ENCODE results near the gene KRTCAP2. TPM values are rescaled to one million over a fixed set of nuclear protein-coding genes. Genes with fewer than 3 reads are reported as not detected.
A peak's percentile ranks its signal among the peaks of the same experiment; 100 is the strongest.
"Not testable (repeated sequence)": the region's sequence is repeated elsewhere in the genome, so short reads cannot be mapped to it uniquely, and the experiment has no call there.

Gene KRTCAP2
- total RNA-seq, 1 donor from 2014 or later, result 146 TPM

DNA sequence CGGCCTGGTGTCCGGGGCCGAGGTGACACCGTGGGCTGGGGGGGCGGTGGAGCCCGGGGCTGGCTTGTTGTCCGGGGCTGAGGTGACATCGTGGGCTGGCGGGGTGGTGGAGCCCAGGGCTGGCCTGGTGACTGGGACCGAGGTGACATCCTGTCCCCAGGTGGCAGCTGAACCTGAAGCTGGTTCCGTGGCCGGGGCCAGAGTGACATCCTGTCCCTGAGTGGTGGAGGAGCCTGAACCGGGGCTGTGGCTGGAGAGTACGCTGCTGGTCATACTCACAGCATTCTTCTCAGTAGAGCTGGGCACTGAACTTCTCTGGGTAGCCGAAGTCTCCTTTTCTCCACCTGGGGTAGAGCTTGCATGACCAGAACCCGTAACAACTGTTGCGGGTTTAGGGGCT, 18.8 kb upstream of the KRTCAP2 start:
- intact Hi-C loops (cut with DNase I), result loop anchor here (5.0 kb wide), 1 partner anchor 130 kb away; the partner anchor contains the start of gene RUSC1
- H3K4me1 ChIP-seq, result peaks cover 19 to 20% of the 10 kb centered on the region in 2 donors
- peak overlapping the region; percentile 84 to 87 for H3K27ac ChIP-seq
- no peaks in the 10 kb centered on the region for H3K9me3 ChIP-seq
- TF ChIP-seq, protein P1, sequence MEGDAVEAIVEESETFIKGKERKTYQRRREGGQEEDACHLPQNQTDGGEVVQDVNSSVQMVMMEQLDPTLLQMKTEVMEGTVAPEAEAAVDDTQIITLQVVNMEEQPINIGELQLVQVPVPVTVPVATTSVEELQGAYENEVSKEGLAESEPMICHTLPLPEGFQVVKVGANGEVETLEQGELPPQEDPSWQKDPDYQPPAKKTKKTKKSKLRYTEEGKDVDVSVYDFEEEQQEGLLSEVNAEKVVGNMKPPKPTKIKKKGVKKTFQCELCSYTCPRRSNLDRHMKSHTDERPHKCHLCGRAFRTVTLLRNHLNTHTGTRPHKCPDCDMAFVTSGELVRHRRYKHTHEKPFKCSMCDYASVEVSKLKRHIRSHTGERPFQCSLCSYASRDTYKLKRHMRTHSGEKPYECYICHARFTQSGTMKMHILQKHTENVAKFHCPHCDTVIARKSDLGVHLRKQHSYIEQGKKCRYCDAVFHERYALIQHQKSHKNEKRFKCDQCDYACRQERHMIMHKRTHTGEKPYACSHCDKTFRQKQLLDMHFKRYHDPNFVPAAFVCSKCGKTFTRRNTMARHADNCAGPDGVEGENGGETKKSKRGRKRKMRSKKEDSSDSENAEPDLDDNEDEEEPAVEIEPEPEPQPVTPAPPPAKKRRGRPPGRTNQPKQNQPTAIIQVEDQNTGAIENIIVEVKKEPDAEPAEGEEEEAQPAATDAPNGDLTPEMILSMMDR (IDR thresholded peaks at IDR 0.05), result no peak
- no peak for DNase-seq (ENCODE audit: low spot score in 2 of 2)
- H3K27me3 ChIP-seq, result no peaks in the 10 kb centered on the region
- H3K4me3 ChIP-seq, result no peak overlapping the region
- H3K36me3 ChIP-seq, result peaks cover 0 to 2% of the 10 kb centered on the region in 2 donors

DNA sequence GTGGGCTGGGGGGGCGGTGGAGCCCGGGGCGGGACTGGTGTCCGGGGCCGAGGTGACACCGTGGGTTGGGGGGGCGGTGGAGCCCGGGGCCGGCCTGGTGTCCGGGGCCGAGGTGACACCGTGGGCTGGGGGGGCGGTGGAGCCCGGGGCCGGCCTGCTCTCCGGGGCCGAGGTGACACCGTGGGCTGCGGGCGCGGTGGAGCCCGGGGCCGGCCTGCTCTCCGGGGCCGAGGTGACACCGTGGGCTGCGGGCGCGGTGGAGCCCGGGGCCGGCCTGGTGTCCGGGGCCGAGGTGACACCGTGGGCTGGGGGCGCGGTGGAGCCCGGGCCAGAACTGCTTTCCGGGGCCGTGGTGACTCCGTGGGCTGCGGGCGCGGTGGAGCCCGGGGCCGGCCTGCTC, 16.8 kb upstream of the KRTCAP2 start:
- not testable (repeated sequence) for H3K36me3 ChIP-seq; H3K27ac ChIP-seq; DNase-seq (ENCODE audit: low spot score in 2 of 2); H3K27me3 ChIP-seq; H3K9me3 ChIP-seq; H3K4me3 ChIP-seq
- H3K4me1 ChIP-seq, result peaks cover 11 to 14% of the 10 kb centered on the region in 2 donors
- intact Hi-C loops (cut with DNase I), result loop anchor here (5.0 kb wide), 1 partner anchor 132 kb away; the partner anchor contains the start of gene RUSC1

DNA sequence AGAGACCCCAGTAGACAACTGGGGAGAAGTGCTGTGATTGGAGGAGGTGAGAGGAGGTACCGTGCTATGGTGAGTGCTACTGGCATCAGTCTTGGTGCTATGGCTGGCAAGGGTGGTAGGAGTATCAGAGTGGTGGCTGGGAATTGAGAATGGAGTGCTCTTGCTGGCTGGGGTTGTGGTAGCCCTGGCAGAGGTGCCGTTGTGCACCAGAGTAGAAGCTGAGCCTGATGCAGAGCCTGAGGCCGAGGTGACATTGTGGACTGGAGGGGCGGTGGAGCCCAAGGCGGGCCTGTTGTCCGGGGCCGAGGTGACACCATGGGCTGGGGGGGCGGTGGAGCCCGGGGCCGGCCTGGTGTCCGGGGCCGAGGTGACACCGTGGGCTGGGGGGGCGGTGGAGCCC, 15.2 kb upstream of the KRTCAP2 start:
- Histone ChIP-seq H3K9me3 (no peaks in the 10 kb centered on the region), H3K4me1 (peaks cover 0 to 2% of the 10 kb centered on the region in 2 donors), H3K4me3 (no peak overlapping the region), H3K27ac (no peak overlapping the region), H3K27me3 (no peaks in the 10 kb centered on the region), H3K36me3 (no peaks in the 10 kb centered on the region)
- TF ChIP-seq, protein P1 (IDR thresholded peaks at IDR 0.05), result no peak
- intact Hi-C loops (cut with DNase I), result no loop called here
- DNase-seq (ENCODE audit: low spot score in 2 of 2), result no peak

DNA sequence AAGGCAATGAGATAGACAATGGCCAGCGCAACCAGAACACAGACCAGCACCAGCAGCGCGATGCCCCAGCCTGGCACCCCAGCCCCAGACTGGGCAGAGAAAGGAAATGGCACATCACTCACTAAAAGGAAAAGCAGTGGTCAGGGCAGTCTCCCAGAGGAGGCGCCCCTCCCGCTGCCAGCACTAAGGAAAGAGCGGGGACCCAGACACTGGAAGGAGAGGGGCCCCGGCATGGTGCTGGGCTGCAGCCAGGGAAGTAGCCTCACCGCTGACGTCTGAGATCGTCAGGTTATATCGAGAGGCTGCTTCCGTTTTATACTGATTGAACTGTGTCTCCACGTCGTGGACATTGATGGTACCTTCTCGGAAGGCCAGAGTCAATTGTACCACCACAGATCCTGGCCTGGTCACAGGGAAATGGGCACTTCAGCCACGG, 14.4 kb upstream of the KRTCAP2 start:
- Histone ChIP-seq H3K27ac (no peak overlapping the region), H3K27me3 (no peaks in the 10 kb centered on the region)
- no peak for DNase-seq (ENCODE audit: low spot score in 2 of 2)

DNA sequence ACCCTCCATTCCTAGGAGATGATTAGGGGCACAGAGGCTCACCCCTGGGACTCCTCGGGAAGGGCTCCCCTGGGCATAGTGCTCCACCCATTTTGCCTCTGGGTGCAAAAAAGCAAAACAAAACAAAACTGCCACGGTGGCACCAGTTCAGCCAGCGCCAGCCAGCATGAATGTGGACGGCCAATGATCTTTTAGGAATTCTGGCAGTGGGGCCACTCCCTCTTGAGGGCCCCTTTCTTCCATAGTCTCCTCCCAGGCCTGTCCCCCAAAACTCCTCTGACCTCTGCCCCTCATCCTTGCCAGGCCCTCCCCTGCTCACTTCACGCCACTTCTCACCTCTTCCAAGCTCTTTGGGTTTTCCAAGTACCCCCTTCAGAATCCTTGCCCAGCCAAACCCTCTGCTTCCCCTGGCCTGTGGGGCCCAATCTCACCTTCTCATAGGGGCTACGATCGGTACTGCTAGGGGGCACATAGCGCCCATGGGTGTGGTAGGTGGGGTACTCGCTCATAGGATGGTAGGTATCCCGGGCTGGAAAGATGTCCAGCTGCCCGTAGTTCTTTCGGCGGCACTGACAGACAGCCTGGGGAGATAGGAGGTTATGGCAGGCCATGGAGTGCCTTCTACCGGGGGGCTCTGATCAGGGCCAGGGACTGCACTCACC, 13.8 kb upstream of the KRTCAP2 start:
- TF ChIP-seq, protein P1 (IDR thresholded peaks at IDR 0.05), result no peak
- no peaks in the 10 kb centered on the region for H3K36me3 ChIP-seq
- no peak overlapping the region for H3K4me3 ChIP-seq
- H3K27ac ChIP-seq, result no peak overlapping the region
- no peaks in the 10 kb centered on the region for H3K27me3 ChIP-seq
- H3K9me3 ChIP-seq, result no peaks in the 10 kb centered on the region
- intact Hi-C loops (cut with DNase I), result no loop called here
- no peaks in the 10 kb centered on the region for H3K4me1 ChIP-seq
- no peak for DNase-seq (ENCODE audit: low spot score in 2 of 2)

More for the DNA sequence above, 14.4 kb upstream of the KRTCAP2 start:
- H3K4me1 ChIP-seq, result no peaks in the 10 kb centered on the region
- no peak overlapping the region for H3K4me3 ChIP-seq
- TF ChIP-seq, protein P1 (IDR thresholded peaks at IDR 0.05), result no peak
- intact Hi-C loops (cut with DNase I), result no loop called here
- H3K9me3 ChIP-seq, result no peaks in the 10 kb centered on the region
- no peaks in the 10 kb centered on the region for H3K36me3 ChIP-seq

DNA sequence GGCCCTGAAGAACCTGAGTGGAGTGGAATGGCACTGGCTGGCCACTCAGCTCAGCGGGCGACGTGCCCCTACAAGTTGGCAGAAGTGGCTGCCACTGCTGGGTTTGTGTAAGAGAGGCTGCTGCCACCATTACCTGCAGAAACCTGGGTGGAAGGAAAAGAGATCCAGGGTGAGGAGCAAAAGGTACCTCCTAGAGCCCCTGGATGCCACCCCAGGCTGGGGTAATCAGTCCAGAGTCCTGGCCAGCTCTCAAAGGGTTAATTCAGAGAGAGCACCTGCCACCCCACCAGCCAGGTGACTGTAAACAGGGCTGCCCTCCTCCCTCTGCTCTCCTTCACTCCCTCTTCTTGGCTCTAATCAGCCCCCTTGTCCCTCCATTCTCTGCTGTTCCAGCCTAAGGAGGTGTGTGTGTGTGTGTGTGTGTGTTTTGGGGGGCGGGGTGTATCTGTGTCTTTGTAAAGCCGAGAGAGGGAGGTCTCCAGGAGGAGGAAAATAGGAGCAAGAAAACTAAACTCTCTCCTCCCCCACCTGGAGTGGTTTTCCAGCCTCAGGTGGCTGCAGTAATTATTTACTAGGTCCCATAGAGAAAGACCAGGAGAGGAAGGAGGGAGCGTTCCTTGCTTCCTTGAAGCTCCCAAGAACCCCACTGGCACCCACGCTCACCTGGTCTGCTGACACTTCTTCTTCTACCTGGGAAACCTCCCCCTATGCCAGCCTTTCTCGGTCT, 13.1 kb upstream of the KRTCAP2 start:
- TF ChIP-seq, protein P1 (IDR thresholded peaks at IDR 0.05), result no peak
- H3K27ac ChIP-seq, result no peak overlapping the region
- intact Hi-C loops (cut with DNase I), result no loop called here
- no peaks in the 10 kb centered on the region for H3K4me1 ChIP-seq
- no peaks in the 10 kb centered on the region for H3K27me3 ChIP-seq
- no peaks in the 10 kb centered on the region for H3K36me3 ChIP-seq
- no peak overlapping the region for H3K4me3 ChIP-seq
- no peak for DNase-seq (ENCODE audit: low spot score in 2 of 2)
- no peaks in the 10 kb centered on the region for H3K9me3 ChIP-seq
